OCI-LY7 (cell line): Measurements from ENCODE around the gene SYT14. TPM values are rescaled to one million over a fixed set of nuclear protein-coding genes. Genes with fewer than 3 reads are reported as not detected.

Experiments
- BruUV-seq: library from RNA; stranded (reverse); fragments of 400-500 nt; replicated peaks from 2 replicates; lab custom pipeline; 2021; lab: Mats Ljungman, UMichigan
- CTCF ChIA-PET: fragments of 300-600 bp; sonication (Branson Sonifier 250); formaldehyde crosslinking; loops from one replicate; lab custom pipeline; 2022; ENCODE audit warnings: antibody characterized with exemption; ENCODE audit not compliant: unreplicated experiment; lab: Charles Lee
- POLR2A ChIA-PET: fragments of 300-600 bp; sonication (Branson Sonifier 250); formaldehyde crosslinking; loops from one replicate; lab custom pipeline; 2022; ENCODE audit warnings: antibody characterized with exemption; lab: Charles Lee
- DNase-seq: peaks from one replicate; pipeline ENCODE4 v3.0.0-alpha.2; 2015; ENCODE audit warnings: low spot score
- H2AFZ ChIP-seq: fragments of 200-600 bp; sonication (generic), shearing (Covaris generic); 2 replicates; pipeline ENCODE4 v1.6.1; 2014; ENCODE audit warnings: mild to moderate bottlenecking, antibody characterized with exemption, low read length, moderate library complexity
- H3K27ac ChIP-seq: fragments of 200-600 bp; sonication (generic); 2 replicates; pipeline ENCODE4 v1.5.1; 2014; ENCODE audit warnings: mixed run types, low read depth, mild to moderate bottlenecking, moderate library complexity, low read length, inconsistent platforms; ENCODE audit not compliant: poor library complexity, severe bottlenecking
- H3K36me3 ChIP-seq: fragments of 200-600 bp; sonication (generic); 2 replicates; pipeline ENCODE4 v1.6.1; 2014; ENCODE audit warnings: mild to moderate bottlenecking, antibody characterized with exemption, low read length, moderate library complexity, mixed read lengths; ENCODE audit not compliant: insufficient read depth
- H3K4me1 ChIP-seq: fragments of 200-600 bp; sonication (generic); 2 replicates; pipeline ENCODE4 v1.5.1; 2014; ENCODE audit warnings: mild to moderate bottlenecking, low read length; ENCODE audit not compliant: insufficient read depth, poor library complexity, severe bottlenecking
- H3K4me2 ChIP-seq: fragments of 200-600 bp; sonication (generic); 2 replicates; pipeline ENCODE4 v1.6.1; 2014; ENCODE audit warnings: mild to moderate bottlenecking, low read length
- H3K4me3 ChIP-seq: fragments of 200-600 bp; sonication (generic); 2 replicates; pipeline ENCODE4 v1.5.1; 2014; ENCODE audit warnings: mild to moderate bottlenecking, low read depth, low read length; ENCODE audit not compliant: poor library complexity, severe bottlenecking
- H3K79me2 ChIP-seq: fragments of 200-600 bp; sonication (generic); 2 replicates; pipeline ENCODE4 v1.6.1; 2016; ENCODE audit warnings: low read depth, mild to moderate bottlenecking, low read length, moderate library complexity, mixed read lengths; ENCODE audit not compliant: insufficient read depth
- H3K9me2 ChIP-seq: fragments of 200-600 bp; sonication (generic); 2 replicates; pipeline ENCODE4 v1.6.1; 2016; ENCODE audit warnings: mild to moderate bottlenecking, low read length, mixed read lengths; ENCODE audit not compliant: insufficient read depth
- H3K9me3 ChIP-seq: fragments of 200-600 bp; sonication (generic); 2 replicates; pipeline ENCODE4 v1.6.1; 2014; ENCODE audit warnings: mild to moderate bottlenecking, mixed run types, low read length, mixed read lengths
- H4K20me1 ChIP-seq: fragments of 200-600 bp; sonication (generic); 2 replicates; pipeline ENCODE4 v1.6.1; 2014; ENCODE audit warnings: mild to moderate bottlenecking, antibody characterized with exemption, low read length, moderate library complexity, mixed read lengths; ENCODE audit not compliant: insufficient read depth
- EZH2phosphoT487 ChIP-seq: fragments of 200-600 bp; sonication (generic); IDR thresholded peaks from 2 replicates; pipeline ENCODE4 v1.6.1; 2018; ENCODE audit warnings: low read depth, borderline replicate concordance, mild to moderate bottlenecking, mixed run types, antibody characterized with exemption, low read length, moderate library complexity, mixed read lengths
- intact Hi-C: fragments of 100-400 bp; cut with micrococcal nuclease; formaldehyde crosslinking; loops from one replicate; pipeline ENCODE4 v1.10.0; 2022; ENCODE audit not compliant: unreplicated experiment
- total RNA-seq, 2 experiments: library from RNA; depleted of rRNA in 1 of 2; stranded (reverse); fragments of >200 nt in 1 of 2; shearing (Covaris generic) in 1 of 2; gene quantifications; 2 replicates each; pipeline ENCODE4 v1.2.3, GENCODE V29; 2014 to 2022
- TF ChIP-seq, protein P1 (sequence below): fragments of 200-600 bp; sonication (generic); conservative IDR thresholded peaks from 2 replicates; pipeline ENCODE4 v1.5.1; 2014; ENCODE audit warnings: mild to moderate bottlenecking, antibody characterized with exemption, low read length, moderate library complexity, mixed read lengths

The SYT14 gene
- total RNA-seq, 2 experiments from 2014 or later = not detected

DNA sequence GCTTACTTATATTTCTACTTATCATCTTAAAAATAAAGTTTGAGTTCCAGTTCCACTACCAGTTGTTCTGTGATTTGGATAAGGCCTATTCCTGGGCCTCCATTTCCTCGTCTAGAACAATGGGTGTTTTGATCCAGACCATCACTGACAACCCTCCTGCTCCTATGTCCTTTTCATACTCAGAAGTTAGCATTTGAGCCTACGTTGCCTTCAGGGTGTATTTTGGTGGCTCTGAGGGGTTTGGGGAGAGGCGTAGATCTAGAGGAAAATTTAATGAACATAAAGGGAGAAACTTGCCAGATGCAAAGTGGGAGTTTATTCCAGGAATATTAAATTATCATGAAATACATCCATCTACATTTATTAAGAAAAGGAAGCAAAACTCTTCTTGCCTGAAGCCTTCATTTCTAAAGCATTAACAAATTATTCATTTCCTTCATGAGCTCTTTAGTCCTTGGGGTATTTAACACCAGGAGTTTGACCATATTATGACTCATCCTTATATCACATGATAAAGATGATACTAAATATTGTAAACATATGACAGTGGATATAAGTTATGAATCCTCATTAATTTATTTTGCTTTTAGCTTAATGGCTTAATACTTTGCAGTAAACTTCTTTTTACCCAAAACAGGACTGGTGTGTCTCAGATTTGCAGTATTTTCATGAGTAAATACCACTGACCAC lies 47.2 kb upstream of the SYT14 start:
- Histone ChIP-seq H3K9me3 (no peaks in the 10 kb centered on the region), H3K4me2 (no peak overlapping the region), H3K36me3 (no peaks in the 10 kb centered on the region), H3K4me3 (no peak overlapping the region), H4K20me1 (no peaks in the 10 kb centered on the region), H3K79me2 (no peaks in the 10 kb centered on the region), H3K27ac (no peak overlapping the region), H3K9me2 (no peaks in the 10 kb centered on the region), H2AFZ (no peak overlapping the region), H3K4me1 (no peaks in the 10 kb centered on the region)
- BruUV-seq = no TSS peak
- intact Hi-C loops = no loop called here
- ChIA-PET CTCF (no interaction called here), POLR2A (interaction anchor here (0.5 kb wide), 1 partner anchor 625 kb away, joined by 3 read pairs; no protein-coding TSS in a partner anchor)
- no peak for DNase-seq
- TF ChIP-seq EZH2phosphoT487 = no peak
- TF ChIP-seq, protein P1, sequence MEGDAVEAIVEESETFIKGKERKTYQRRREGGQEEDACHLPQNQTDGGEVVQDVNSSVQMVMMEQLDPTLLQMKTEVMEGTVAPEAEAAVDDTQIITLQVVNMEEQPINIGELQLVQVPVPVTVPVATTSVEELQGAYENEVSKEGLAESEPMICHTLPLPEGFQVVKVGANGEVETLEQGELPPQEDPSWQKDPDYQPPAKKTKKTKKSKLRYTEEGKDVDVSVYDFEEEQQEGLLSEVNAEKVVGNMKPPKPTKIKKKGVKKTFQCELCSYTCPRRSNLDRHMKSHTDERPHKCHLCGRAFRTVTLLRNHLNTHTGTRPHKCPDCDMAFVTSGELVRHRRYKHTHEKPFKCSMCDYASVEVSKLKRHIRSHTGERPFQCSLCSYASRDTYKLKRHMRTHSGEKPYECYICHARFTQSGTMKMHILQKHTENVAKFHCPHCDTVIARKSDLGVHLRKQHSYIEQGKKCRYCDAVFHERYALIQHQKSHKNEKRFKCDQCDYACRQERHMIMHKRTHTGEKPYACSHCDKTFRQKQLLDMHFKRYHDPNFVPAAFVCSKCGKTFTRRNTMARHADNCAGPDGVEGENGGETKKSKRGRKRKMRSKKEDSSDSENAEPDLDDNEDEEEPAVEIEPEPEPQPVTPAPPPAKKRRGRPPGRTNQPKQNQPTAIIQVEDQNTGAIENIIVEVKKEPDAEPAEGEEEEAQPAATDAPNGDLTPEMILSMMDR = no peak

DNA sequence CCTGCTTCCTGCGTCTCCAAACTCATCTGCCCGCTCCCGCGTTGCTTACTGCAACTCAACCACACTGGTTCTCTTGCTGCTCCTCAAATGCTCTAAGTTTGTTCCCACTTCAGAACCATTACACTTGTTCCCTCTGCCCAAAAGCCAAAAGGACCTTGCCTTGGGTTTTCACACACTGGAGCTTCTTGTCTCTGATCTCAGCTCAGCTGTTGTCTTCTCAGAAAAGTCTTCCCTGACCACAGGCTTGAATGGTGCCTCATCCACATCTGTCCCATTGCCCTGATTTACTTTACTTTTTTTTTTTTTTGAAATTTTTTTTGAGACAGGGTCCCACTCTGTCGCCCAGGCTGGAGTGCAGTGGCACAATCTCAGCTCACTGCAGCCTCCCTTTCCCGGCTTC lies 44.3 kb upstream of the SYT14 start:
- Histone ChIP-seq H3K9me3 (no peaks in the 10 kb centered on the region), H2AFZ (no peak overlapping the region), H3K36me3 (no peaks in the 10 kb centered on the region), H3K27ac (no peak overlapping the region), H3K4me1 (no peaks in the 10 kb centered on the region), H3K79me2 (no peaks in the 10 kb centered on the region), H3K9me2 (no peaks in the 10 kb centered on the region), H3K4me2 (no peak overlapping the region), H3K4me3 (no peak overlapping the region), H4K20me1 (no peaks in the 10 kb centered on the region)
- intact Hi-C loops = no loop called here
- BruUV-seq = no TSS peak
- CTCF ChIA-PET = no interaction called here
- no peak for DNase-seq
- POLR2A ChIA-PET = interaction anchor here (0.7 kb wide), 1 partner anchor 17 kb away, joined by 3 read pairs; no protein-coding TSS in a partner anchor
- TF ChIP-seq EZH2phosphoT487 = no peak
- TF ChIP-seq, protein P1 = no peak

DNA sequence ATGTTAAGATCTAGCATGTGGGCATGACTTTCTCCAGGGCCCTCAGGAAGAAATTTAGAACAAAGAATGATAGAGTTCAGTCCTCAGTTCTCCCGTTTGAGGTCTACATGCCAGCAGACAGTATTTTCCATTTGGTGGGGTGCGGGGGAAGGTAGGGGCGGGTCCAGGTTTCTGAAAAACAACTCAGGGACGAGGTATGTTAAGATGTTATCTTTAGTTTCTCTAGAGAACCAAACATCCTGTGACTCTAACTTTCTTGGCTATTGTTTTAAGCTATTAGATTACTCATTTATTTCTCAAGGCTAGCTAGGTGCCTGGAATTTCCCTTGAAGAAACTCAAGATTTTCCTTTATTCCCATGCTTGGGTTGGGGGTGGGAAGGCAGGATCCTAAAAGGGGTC lies 42.3 kb upstream of the SYT14 start:
- no peaks in the 10 kb centered on the region for H3K9me2 ChIP-seq
- intact Hi-C loops = no loop called here
- no peak overlapping the region for H3K4me2 ChIP-seq
- TF ChIP-seq, protein P1 = no peak
- TF ChIP-seq EZH2phosphoT487 = no peak
- no peak overlapping the region for H3K27ac ChIP-seq
- no peak for DNase-seq
- ChIA-PET CTCF (no interaction called here), POLR2A (no interaction called here)
- H3K79me2 ChIP-seq = no peaks in the 10 kb centered on the region
- H3K36me3 ChIP-seq = no peaks in the 10 kb centered on the region
- no peak overlapping the region for H3K4me3 ChIP-seq
- no peaks in the 10 kb centered on the region for H3K4me1 ChIP-seq
- no TSS peak for BruUV-seq
- H4K20me1 ChIP-seq = no peaks in the 10 kb centered on the region
- H3K9me3 ChIP-seq = no peaks in the 10 kb centered on the region
- no peak overlapping the region for H2AFZ ChIP-seq
